Common myeloid progenitor, CD34-positive (primary cell): ENCODE measurements around the gene MYRFL.

Source experiments
- CTCF ChIA-PET: fragments of 350-600 bp; sonication (Branson Sonifier 250); formaldehyde crosslinking; loops from one replicate; lab custom pipeline; 2021; ENCODE audit warnings: antibody characterized with exemption; lab: Charles Lee
- POLR2A ChIA-PET: fragments of 350-600 bp; sonication (Branson Sonifier 250); formaldehyde crosslinking; loops from one replicate; lab custom pipeline; 2021; ENCODE audit warnings: antibody characterized with exemption; lab: Charles Lee
- DNase-seq, 3 donors: peaks; one replicate each; pipeline versions ENCODE4 v3.0.0 to v3.0.0-alpha.2; 2013
- H3K27ac ChIP-seq, 2 experiments: 1 replicate in 1 of 2; 2 replicates in 1 of 2; pipeline ENCODE4 v1.7.0; 2013; ENCODE audit warnings: inconsistent platforms in 2 of 2, low read length in 2 of 2, mild to moderate bottlenecking in 2 of 2, low read depth in 1 of 2, moderate library complexity in 1 of 2; ENCODE audit not compliant: severe bottlenecking in 2 of 2, insufficient read depth in 1 of 2, poor library complexity in 1 of 2
- H3K27me3 ChIP-seq, 5 experiments: replicated peaks in 2 of 5; 1 replicate in 3 of 5; 2 replicates in 2 of 5; pipeline versions ENCODE4 v1.6.1 to v1.7.0; 2013; ENCODE audit warnings: low read length in 4 of 5, mild to moderate bottlenecking in 2 of 5, moderate library complexity in 2 of 5, inconsistent platforms in 1 of 5; ENCODE audit not compliant: insufficient read depth in 5 of 5, control insufficient read depth in 4 of 5
- H3K36me3 ChIP-seq, 4 experiments: 1 replicate in 2 of 4; 2 replicates in 2 of 4; pipeline versions ENCODE4 v1.6.1 to v1.7.0; 2013; ENCODE audit warnings: low read length in 3 of 4, control low read depth in 1 of 4, mild to moderate bottlenecking in 1 of 4; ENCODE audit not compliant: control insufficient read depth in 4 of 4, insufficient read depth in 4 of 4
- H3K4me1 ChIP-seq, 4 experiments: 1 replicate in 3 of 4; 2 replicates in 1 of 4; pipeline versions ENCODE4 v1.6.1 to v1.7.1; 2013; ENCODE audit warnings: low read length in 3 of 4, mild to moderate bottlenecking in 3 of 4, control low read depth in 1 of 4, inconsistent platforms in 1 of 4, moderate library complexity in 1 of 4; ENCODE audit not compliant: control insufficient read depth in 4 of 4, insufficient read depth in 4 of 4; ENCODE audit errors: control extremely low read depth in 1 of 4
- H3K4me3 ChIP-seq, 7 experiments: 1 replicate in 4 of 7; 2 replicates in 3 of 7; pipeline versions ENCODE4 v1.5.1 to v1.7.0; 2013; ENCODE audit warnings: mild to moderate bottlenecking in 7 of 7, low read length in 6 of 7, moderate library complexity in 6 of 7, inconsistent platforms in 2 of 7, low read depth in 2 of 7, control low read depth in 1 of 7; ENCODE audit not compliant: insufficient read depth in 4 of 7, control insufficient read depth in 1 of 7; ENCODE audit errors: extremely low read depth in 1 of 7
- H3K9me3 ChIP-seq, 5 experiments: 1 replicate in 4 of 5; 2 replicates in 1 of 5; pipeline versions ENCODE4 v1.6.1 to v1.7.1; 2013; ENCODE audit warnings: low read length in 4 of 5, mild to moderate bottlenecking in 2 of 5, inconsistent platforms in 1 of 5, low read depth in 1 of 5, moderate library complexity in 1 of 5; ENCODE audit not compliant: control insufficient read depth in 4 of 5, insufficient read depth in 2 of 5; ENCODE audit errors: control extremely low read depth in 1 of 5
- WGBS: methylation state at CpG from one replicate; pipeline ENCODE4 v1.1.5; 2013; ENCODE audit not compliant: insufficient coverage; 5-methylcytosine and 5-hydroxymethylcytosine counted together

MYRFL gene

GRCh38 chr12:69879007-69879960 is 54.3 kb downstream of the MYRFL start:
- 50% methylated on average over 14 of the region's 23 CpGs for WGBS
- ChIA-PET POLR2A (no interaction called here), CTCF (interaction anchor here (0.6 to 6.0 kb wide), 22 partner anchors 12 to 849 kb away, joined by 3 to 57 read pairs (median 6); no protein-coding TSS in a partner anchor)
- peaks cover 0 to 5% (median 0%) of the 10 kb centered on the region in 5 experiments for H3K27me3 ChIP-seq
- H3K4me1 ChIP-seq, result peaks cover 0 to 6% (median 2%) of the 10 kb centered on the region in 4 experiments
- no peaks in the 10 kb centered on the region for H3K9me3 ChIP-seq
- peak overlapping the region in 1 of 7 experiments; percentile 53 for H3K4me3 ChIP-seq
- no peak overlapping the region for H3K27ac ChIP-seq
- DNase-seq, result peak; percentile 65 to 84 (median 75)
- H3K36me3 ChIP-seq, result no peaks in the 10 kb centered on the region

- Histone ChIP-seq H3K27ac (no peak overlapping the region), H3K36me3 (no peaks in the 10 kb centered on the region), H3K4me1 (peaks cover 0 to 6% (median 2%) of the 10 kb centered on the region in 4 experiments), H3K9me3 (no peaks in the 10 kb centered on the region), H3K27me3 (peaks cover 0 to 5% (median 0%) of the 10 kb centered on the region in 5 experiments), H3K4me3 (no peak overlapping the region)
- peak in 2 of 3 donors; percentile 28 to 47 for DNase-seq
- ChIA-PET CTCF (interaction anchor here (1.5 to 6.0 kb wide), 7 partner anchors 13 to 848 kb away, joined by 4 to 57 read pairs (median 14); no protein-coding TSS in a partner anchor), POLR2A (interaction anchor here (0.6 kb wide), 1 partner anchor 894 kb away, joined by 3 read pairs; no protein-coding TSS in a partner anchor)
- 100% methylated on average over 4 of the region's 4 CpGs for WGBS
Measured at GRCh38 chr12:69880571-69880970, 55.5 kb downstream of the MYRFL start.

DNA sequence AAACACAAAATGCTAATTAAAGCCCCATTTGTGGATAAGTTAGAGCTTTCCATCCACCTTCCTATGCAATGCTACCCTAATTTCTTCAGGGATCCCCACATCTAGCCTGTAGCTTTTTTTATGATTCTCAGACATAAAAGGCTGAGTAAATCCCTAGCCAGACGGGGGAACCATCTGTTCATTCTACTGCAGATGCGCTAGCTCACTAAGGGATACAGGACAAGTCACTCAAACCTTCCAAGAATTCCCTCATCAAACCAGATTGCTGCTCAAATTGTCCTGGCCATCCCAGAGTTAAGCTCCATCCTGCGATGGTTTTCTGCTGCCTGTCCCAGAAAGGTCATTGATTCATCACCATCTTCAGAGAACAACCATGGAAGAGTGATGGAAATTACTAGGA is 56.7 kb downstream of the MYRFL start:
- Histone ChIP-seq H3K27me3 (peaks cover 0 to 2% (median 0%) of the 10 kb centered on the region in 5 experiments), H3K4me1 (peaks cover 0 to 6% (median 2%) of the 10 kb centered on the region in 4 experiments), H3K9me3 (no peaks in the 10 kb centered on the region), H3K36me3 (no peaks in the 10 kb centered on the region), H3K4me3 (no peak overlapping the region), H3K27ac (no peak overlapping the region)
- ChIA-PET CTCF (interaction anchor here (1.0 to 6.0 kb wide), 6 partner anchors 11 to 847 kb away, joined by 3 to 57 read pairs (median 4); no protein-coding TSS in a partner anchor), POLR2A (no interaction called here)
- 100% methylated on average over 1 of the region's 3 CpGs for WGBS
- no peak for DNase-seq

GRCh38 chr12:69884386-69884785 is 59.4 kb downstream of the MYRFL start:
- POLR2A ChIA-PET, result no interaction called here
- 94% methylated on average over 2 of the region's 2 CpGs for WGBS
- Histone ChIP-seq H3K27ac (no peak overlapping the region), H3K36me3 (no peaks in the 10 kb centered on the region), H3K4me1 (peaks cover 0 to under 1% (median 0%) of the 10 kb centered on the region in 4 experiments), H3K9me3 (no peaks in the 10 kb centered on the region), H3K4me3 (no peak overlapping the region), H3K27me3 (no peaks in the 10 kb centered on the region)
- CTCF ChIA-PET, result interaction anchor here (0.6 to 1.6 kb wide), 7 partner anchors 9 to 715 kb away, joined by 3 to 5 read pairs (median 4); no protein-coding TSS in a partner anchor
- no peak for DNase-seq

DNA sequence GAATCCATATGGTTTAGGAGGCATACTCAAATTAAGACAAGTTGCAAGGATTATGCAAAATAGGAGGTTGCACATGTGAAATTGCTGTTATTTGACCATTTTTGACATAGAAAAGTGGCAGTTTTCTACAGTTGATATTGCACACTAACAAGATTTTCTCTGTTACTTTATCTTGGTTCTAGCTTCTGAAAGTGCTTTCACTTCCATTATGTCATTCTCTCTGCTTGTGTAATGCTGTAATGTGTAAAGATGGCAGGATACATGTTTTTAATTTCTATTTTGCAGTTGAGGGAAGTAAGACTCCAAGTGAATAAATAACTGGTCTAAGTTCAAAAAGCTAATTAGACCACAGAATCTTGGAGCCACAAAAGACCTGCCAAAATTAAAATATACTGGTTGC is 60.6 kb downstream of the MYRFL start:
- H3K9me3 ChIP-seq, result no peaks in the 10 kb centered on the region
- CTCF ChIA-PET, result interaction anchor here (0.7 to 1.6 kb wide), 6 partner anchors 15 to 834 kb away, joined by 3 to 5 read pairs (median 4); no protein-coding TSS in a partner anchor
- H3K4me1 ChIP-seq, result no peaks in the 10 kb centered on the region
- no peak overlapping the region for H3K4me3 ChIP-seq
- DNase-seq, result peak in 1 of 3 donors; percentile 19
- H3K27ac ChIP-seq, result no peak overlapping the region
- H3K27me3 ChIP-seq, result no peaks in the 10 kb centered on the region
- POLR2A ChIA-PET, result no interaction called here
- H3K36me3 ChIP-seq, result no peaks in the 10 kb centered on the region

DNA sequence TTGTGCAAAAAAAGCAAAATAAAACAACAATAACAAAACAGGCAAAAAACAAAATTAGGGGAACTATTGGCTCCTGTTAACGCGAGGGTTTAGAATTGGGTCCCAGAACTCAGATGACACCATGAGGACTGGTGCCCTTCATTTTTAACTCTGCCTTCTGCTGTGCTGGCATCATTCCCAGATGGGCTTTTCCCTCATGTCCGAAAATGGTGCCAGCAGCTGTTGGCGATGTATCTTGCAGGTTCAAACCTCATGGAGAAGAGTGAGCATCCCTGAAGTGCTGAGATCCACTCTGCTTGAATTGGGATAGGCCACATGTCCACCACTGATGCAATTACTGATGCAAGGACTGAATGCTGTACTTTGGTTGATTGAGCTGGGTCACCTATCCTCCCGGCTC is 61.1 kb downstream of the MYRFL start:
- Histone ChIP-seq H3K36me3 (no peaks in the 10 kb centered on the region), H3K4me1 (no peaks in the 10 kb centered on the region), H3K9me3 (no peaks in the 10 kb centered on the region), H3K4me3 (no peak overlapping the region), H3K27ac (no peak overlapping the region), H3K27me3 (no peaks in the 10 kb centered on the region)
- CTCF ChIA-PET, result interaction anchor here (0.8 to 1.2 kb wide), 3 partner anchors 14 to 833 kb away, joined by 3 to 4 read pairs (median 4); no protein-coding TSS in a partner anchor
- DNase-seq, result no peak
- WGBS, result 100% methylated on average over 4 of the region's 5 CpGs
- POLR2A ChIA-PET, result no interaction called here
